ENCODE measurements around the gene USP22. TPM values are rescaled to one million over a fixed set of nuclear protein-coding genes. Genes with fewer than 3 reads are reported as not detected.

Gene USP22
- total RNA-seq, 1 experiment from 2014 or later = 157 TPM

GRCh38 chr17:21046216-21046615 is 3.4 kb upstream of the USP22 start:
- Mint-ChIP-seq H3K27me3 (ENCODE audit: insufficient read depth, unreplicated experiment) (no peaks in the 10 kb centered on the region), H3K9me3 (ENCODE audit: unreplicated experiment) (no peaks in the 10 kb centered on the region), H3K4me3 (ENCODE audit: unreplicated experiment) (no peak overlapping the region), H3K27ac (ENCODE audit: low read depth, unreplicated experiment) (no peak overlapping the region), H3K4me1 (ENCODE audit: insufficient read depth, unreplicated experiment) (peaks cover 6% of the 10 kb centered on the region), H3K36me3 (ENCODE audit: insufficient read depth, unreplicated experiment) (peaks cover 6% of the 10 kb centered on the region)
- POLR2A ChIA-PET = interaction anchor here (0.8 kb wide), 1 partner anchor 81 kb away, joined by 3 read pairs; no protein-coding TSS in a partner anchor
- no peak for DNase-seq (ENCODE audit: unreplicated experiment)
- intact Hi-C loops (cut with micrococcal nuclease) = no loop called here
- TF ChIP-seq CTCF (IDR thresholded peaks at IDR 0.05; ENCODE audit: unreplicated experiment) = no peak
- BruUV-seq (replicated peaks) = no TSS peak
- CTCF ChIA-PET = no interaction called here

- Mint-ChIP-seq H3K27ac (ENCODE audit: low read depth, unreplicated experiment) (no peak overlapping the region), H3K4me1 (ENCODE audit: insufficient read depth, unreplicated experiment) (peaks cover 6% of the 10 kb centered on the region), H3K36me3 (ENCODE audit: insufficient read depth, unreplicated experiment) (peaks cover 7% of the 10 kb centered on the region), H3K27me3 (ENCODE audit: insufficient read depth, unreplicated experiment) (no peaks in the 10 kb centered on the region), H3K4me3 (ENCODE audit: unreplicated experiment) (no peak overlapping the region), H3K9me3 (ENCODE audit: unreplicated experiment) (no peaks in the 10 kb centered on the region)
- ChIA-PET CTCF (interaction anchor here (0.6 to 2.2 kb wide), 6 partner anchors 10 to 167 kb away, joined by 3 to 10 read pairs (median 7); no protein-coding TSS in a partner anchor), POLR2A (interaction anchor here (4.1 kb wide), 1 partner anchor 14 kb away, joined by 22 read pairs; no protein-coding TSS in a partner anchor)
- TF ChIP-seq CTCF (IDR thresholded peaks at IDR 0.05; ENCODE audit: unreplicated experiment) = no peak
- intact Hi-C loops (cut with micrococcal nuclease) = loop anchor here (5.0 kb wide), 1 partner anchor 167 kb away; the partner anchor contains the start of gene TMEM11
- BruUV-seq (replicated peaks) = no TSS peak
- DNase-seq (ENCODE audit: unreplicated experiment) = no peak
Measured at GRCh38 chr17:21044971-21045370, 2.2 kb upstream of the USP22 start.

GRCh38 chr17:21043296-21044232 is 753 bp upstream of the USP22 start:
- peak; percentile 98 for DNase-seq (ENCODE audit: unreplicated experiment)
- peak; percentile 92 for TF ChIP-seq CTCF (IDR thresholded peaks at IDR 0.05; ENCODE audit: unreplicated experiment)
- Mint-ChIP-seq H3K4me3 (ENCODE audit: unreplicated experiment) (peak overlapping the region; percentile 94), H3K27ac (ENCODE audit: low read depth, unreplicated experiment) (no peak overlapping the region), H3K9me3 (ENCODE audit: unreplicated experiment) (no peaks in the 10 kb centered on the region), H3K27me3 (ENCODE audit: insufficient read depth, unreplicated experiment) (no peaks in the 10 kb centered on the region), H3K36me3 (ENCODE audit: insufficient read depth, unreplicated experiment) (peaks cover 13% of the 10 kb centered on the region), H3K4me1 (ENCODE audit: insufficient read depth, unreplicated experiment) (peaks cover 6% of the 10 kb centered on the region)
- intact Hi-C loops (cut with micrococcal nuclease) = loop anchor here (2.0 to 5.0 kb wide), 3 partner anchors 83 to 243 kb away; partner anchors contain the start of genes DHRS7B and TMEM11
- TSS peak; percentile 73 for BruUV-seq (replicated peaks)
- POLR2A ChIA-PET = interaction anchor here (0.6 to 4.1 kb wide), 24 partner anchors 8 to 243 kb away, joined by 3 to 42 read pairs (median 4); partner anchors contain the start of genes DHRS7B and TMEM11
- CTCF ChIA-PET = interaction anchor here (0.6 to 2.2 kb wide), 28 partner anchors 9 to 243 kb away, joined by 3 to 20 read pairs (median 4); partner anchors contain the start of genes DHRS7B and TMEM11

Measured in MCF 10A (cell line).